Calu3 (cell line): ENCODE data around the gene SYNPO2. TPM values are rescaled to one million over a fixed set of nuclear protein-coding genes. Genes with fewer than 3 reads are reported as not detected.
A peak's percentile ranks its signal among the peaks of the same experiment; 100 is the strongest.
"Not testable (repeated sequence)": the region's sequence is repeated elsewhere in the genome, so short reads cannot be mapped to it uniquely, and the experiment has no call there.

Experiments
- BruUV-seq: library from RNA; stranded (reverse); fragments of 400-500 nt; replicated peaks from 2 replicates; lab custom pipeline; 2021; lab: Mats Ljungman, UMichigan
- CTCF ChIA-PET: fragments of 300-600 bp; sonication (Branson Sonifier 250); formaldehyde crosslinking; loops from one replicate; lab custom pipeline; 2022; ENCODE audit warnings: antibody characterized with exemption; lab: Charles Lee
- DNase-seq: peaks from one replicate; pipeline ENCODE4 v3.0.0; 2022
- H3K27ac Mint-ChIP-seq: one replicate; pipeline ENCODE4 v1.8.0; 2022; ENCODE audit warnings: mixed read lengths; ENCODE audit not compliant: unreplicated experiment
- H3K27me3 Mint-ChIP-seq: one replicate; pipeline ENCODE4 v1.8.0; 2022; ENCODE audit warnings: mixed read lengths; ENCODE audit not compliant: unreplicated experiment
- H3K36me3 Mint-ChIP-seq: one replicate; pipeline ENCODE4 v1.8.0; 2022; ENCODE audit warnings: mild to moderate bottlenecking, moderate library complexity, mixed read lengths; ENCODE audit not compliant: insufficient read depth, unreplicated experiment
- H3K4me1 Mint-ChIP-seq: one replicate; pipeline ENCODE4 v1.8.0; 2022; ENCODE audit warnings: mild to moderate bottlenecking, low read depth, mixed read lengths; ENCODE audit not compliant: unreplicated experiment
- H3K4me3 Mint-ChIP-seq: one replicate; pipeline ENCODE4 v1.8.0; 2022; ENCODE audit warnings: mild to moderate bottlenecking, low read depth, moderate library complexity, mixed read lengths; ENCODE audit not compliant: unreplicated experiment
- H3K9me3 Mint-ChIP-seq: one replicate; pipeline ENCODE4 v1.8.0; 2022; ENCODE audit warnings: low read depth, mixed read lengths; ENCODE audit not compliant: unreplicated experiment
- intact Hi-C: fragments of 100-400 bp; cut with micrococcal nuclease; formaldehyde crosslinking; loops from one replicate; pipeline ENCODE4 v1.10.0; 2022; ENCODE audit not compliant: unreplicated experiment
- total RNA-seq: library from RNA; stranded (reverse); gene quantifications from 2 replicates; pipeline ENCODE4 v1.2.3, GENCODE V29; 2022
- TF ChIP-seq, protein P1 (sequence below): fragments of 200-600 bp; IDR thresholded peaks from one replicate; pipeline ENCODE4 v1.8.0; 2022; ENCODE audit warnings: antibody characterized with exemption; ENCODE audit not compliant: unreplicated experiment

SYNPO2 gene
- total RNA-seq, 1 experiment from 2014 or later, result 0.17 TPM

DNA sequence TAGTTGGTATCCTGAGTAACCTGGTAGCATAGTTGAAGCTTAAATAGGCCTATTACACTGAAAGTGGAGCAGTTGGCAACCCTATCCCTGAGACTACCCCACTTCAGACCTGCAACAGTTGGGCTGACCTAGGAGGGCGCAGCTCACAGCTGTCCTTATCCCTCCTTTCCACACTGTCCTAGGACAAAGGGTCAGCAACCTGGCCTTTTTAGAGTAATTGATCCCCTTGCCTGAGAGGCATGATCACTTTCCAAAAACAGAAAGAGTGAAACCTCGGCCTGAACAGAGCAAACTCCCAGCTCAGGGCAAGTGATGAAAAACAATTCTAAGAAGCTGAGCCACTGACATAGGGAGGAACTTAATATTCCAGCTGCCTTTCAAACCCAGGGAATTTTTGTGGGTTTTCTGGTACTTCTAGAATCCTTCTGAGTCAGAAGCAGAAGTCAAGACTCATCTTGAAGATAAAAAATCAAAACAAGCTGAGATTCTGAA is 152.1 kb downstream of the SYNPO2 start:
- BruUV-seq, result no TSS peak

DNA sequence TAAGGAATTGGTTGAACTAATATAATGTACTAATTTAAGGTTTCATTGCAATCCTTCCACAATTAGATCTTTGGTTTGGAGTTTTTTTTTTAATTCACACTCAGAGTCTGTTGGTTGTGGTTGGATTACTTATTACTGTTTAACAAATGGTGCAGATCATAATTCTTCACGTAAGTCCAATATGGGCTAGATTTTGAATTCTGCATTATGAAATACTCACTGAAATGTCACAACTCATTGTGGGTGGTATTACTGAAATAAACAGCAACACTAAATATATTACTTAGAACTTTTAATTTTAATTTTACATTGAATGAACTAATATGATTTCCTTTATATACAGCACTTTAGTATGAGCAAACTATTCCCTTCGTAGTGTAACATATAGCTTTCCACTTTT is 152.7 kb downstream of the SYNPO2 start:
- Mint-ChIP-seq H3K9me3 (no peaks in the 10 kb centered on the region), H3K27ac (no peak overlapping the region), H3K27me3 (no peaks in the 10 kb centered on the region), H3K4me3 (no peak overlapping the region), H3K4me1 (peaks cover 7% of the 10 kb centered on the region), H3K36me3 (no peaks in the 10 kb centered on the region)
- no peak for DNase-seq
- CTCF ChIA-PET, result interaction anchor here (1.8 kb wide), 1 partner anchor 15 kb away, joined by 5 read pairs; no protein-coding TSS in a partner anchor
- TF ChIP-seq, protein P1, sequence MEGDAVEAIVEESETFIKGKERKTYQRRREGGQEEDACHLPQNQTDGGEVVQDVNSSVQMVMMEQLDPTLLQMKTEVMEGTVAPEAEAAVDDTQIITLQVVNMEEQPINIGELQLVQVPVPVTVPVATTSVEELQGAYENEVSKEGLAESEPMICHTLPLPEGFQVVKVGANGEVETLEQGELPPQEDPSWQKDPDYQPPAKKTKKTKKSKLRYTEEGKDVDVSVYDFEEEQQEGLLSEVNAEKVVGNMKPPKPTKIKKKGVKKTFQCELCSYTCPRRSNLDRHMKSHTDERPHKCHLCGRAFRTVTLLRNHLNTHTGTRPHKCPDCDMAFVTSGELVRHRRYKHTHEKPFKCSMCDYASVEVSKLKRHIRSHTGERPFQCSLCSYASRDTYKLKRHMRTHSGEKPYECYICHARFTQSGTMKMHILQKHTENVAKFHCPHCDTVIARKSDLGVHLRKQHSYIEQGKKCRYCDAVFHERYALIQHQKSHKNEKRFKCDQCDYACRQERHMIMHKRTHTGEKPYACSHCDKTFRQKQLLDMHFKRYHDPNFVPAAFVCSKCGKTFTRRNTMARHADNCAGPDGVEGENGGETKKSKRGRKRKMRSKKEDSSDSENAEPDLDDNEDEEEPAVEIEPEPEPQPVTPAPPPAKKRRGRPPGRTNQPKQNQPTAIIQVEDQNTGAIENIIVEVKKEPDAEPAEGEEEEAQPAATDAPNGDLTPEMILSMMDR, result no peak
- intact Hi-C loops, result loop anchor here (5.0 kb wide), 2 partner anchors 66 to 171 kb away; partner anchors contain the start of gene USP53
- no TSS peak for BruUV-seq

More for the DNA sequence above, 152.1 kb downstream of the SYNPO2 start:
- Mint-ChIP-seq H3K4me1 (peaks cover 7% of the 10 kb centered on the region), H3K9me3 (no peaks in the 10 kb centered on the region), H3K36me3 (no peaks in the 10 kb centered on the region), H3K27me3 (no peaks in the 10 kb centered on the region), H3K27ac (no peak overlapping the region), H3K4me3 (no peak overlapping the region)
- CTCF ChIA-PET, result interaction anchor here (1.8 kb wide), 1 partner anchor 15 kb away, joined by 5 read pairs; no protein-coding TSS in a partner anchor
- DNase-seq, result no peak
- intact Hi-C loops, result loop anchor here (5.0 kb wide), 2 partner anchors 67 to 172 kb away; partner anchors contain the start of gene USP53
- TF ChIP-seq, protein P1, result no peak

DNA sequence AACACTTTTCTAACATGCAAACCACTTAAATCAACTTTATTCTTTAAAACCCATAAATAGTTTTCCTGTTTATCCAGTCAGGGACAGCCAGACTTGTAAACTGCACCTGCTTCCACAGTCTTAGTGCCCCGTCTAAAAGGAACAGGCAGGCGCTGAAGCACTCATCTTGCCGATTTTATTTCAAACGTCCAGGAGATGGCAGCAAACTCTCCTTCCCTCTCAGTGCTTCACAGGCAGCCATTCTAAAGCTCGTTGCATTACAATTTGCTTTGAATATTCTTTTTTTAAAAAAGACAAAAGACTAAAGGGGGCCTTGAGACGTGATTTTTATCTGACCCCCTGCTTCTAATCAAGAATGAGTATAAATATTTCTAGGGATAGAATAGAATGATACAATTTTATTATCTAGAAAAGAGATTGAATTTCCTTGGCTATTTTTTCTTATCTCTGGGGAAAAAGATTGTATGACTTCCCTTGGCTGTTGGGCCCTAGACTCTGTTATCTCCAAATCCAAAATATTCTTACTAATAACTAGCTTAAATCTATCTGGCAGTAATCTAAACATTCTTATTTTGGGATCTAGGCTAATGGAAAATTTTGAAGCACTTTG is 153.4 kb downstream of the SYNPO2 start:
- CTCF ChIA-PET, result no interaction called here
- Mint-ChIP-seq H3K4me3 (no peak overlapping the region), H3K36me3 (no peaks in the 10 kb centered on the region), H3K27ac (no peak overlapping the region), H3K9me3 (no peaks in the 10 kb centered on the region), H3K4me1 (peaks cover 7% of the 10 kb centered on the region), H3K27me3 (no peaks in the 10 kb centered on the region)
- no TSS peak for BruUV-seq
- intact Hi-C loops, result loop anchor here (1.0 to 5.0 kb wide), 3 partner anchors 65 to 244 kb away; partner anchors contain the start of gene USP53
- TF ChIP-seq, protein P1, result peak; percentile 53
- DNase-seq, result peak; percentile 47

DNA sequence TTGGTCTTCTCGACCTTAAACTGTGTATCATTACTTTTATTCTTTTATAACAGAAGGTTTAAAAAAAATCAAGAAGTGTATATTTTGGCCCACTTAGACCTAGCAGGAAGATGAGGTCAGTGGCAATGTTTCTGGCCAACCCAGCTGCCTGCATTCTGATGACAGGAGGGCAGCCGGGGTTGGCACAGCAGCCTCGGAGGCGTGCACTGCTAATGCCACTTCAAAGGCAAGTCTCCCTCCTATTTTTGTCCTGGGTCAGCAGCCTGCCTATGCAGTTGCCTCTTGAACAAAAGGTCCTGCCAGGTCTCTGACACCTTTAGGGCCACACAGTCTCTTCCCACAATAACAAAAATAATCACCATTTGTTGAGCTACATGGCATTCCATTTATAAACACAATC is 157.6 kb downstream of the SYNPO2 start:
- no peak overlapping the region for H3K27ac Mint-ChIP-seq
- no peaks in the 10 kb centered on the region for H3K27me3 Mint-ChIP-seq
- H3K4me1 Mint-ChIP-seq, result peaks cover 16% of the 10 kb centered on the region
- no peak for DNase-seq
- TF ChIP-seq, protein P1, result no peak
- no peak overlapping the region for H3K4me3 Mint-ChIP-seq
- BruUV-seq, result no TSS peak
- no peaks in the 10 kb centered on the region for H3K9me3 Mint-ChIP-seq
- CTCF ChIA-PET, result no interaction called here
- intact Hi-C loops, result no loop called here
- no peaks in the 10 kb centered on the region for H3K36me3 Mint-ChIP-seq

DNA sequence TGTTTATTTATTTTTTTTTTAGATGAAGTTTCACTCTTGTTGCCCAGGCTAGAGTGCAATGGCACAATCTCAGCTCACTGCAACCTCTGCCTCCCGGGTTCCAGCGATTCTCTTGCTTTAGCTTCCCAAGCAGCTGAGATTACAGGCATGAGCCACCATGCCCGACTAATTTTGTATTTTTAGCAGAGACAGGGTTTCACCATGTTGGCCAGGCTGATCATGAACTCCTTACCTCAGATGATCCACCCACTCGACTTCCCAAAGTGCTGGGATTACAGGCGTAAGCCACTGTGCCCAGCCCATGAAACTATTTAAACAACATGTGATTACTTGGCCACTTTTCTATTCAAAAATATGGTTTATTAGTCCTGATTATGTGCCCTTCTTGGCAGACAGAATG is 158.4 kb downstream of the SYNPO2 start:
- H3K9me3 Mint-ChIP-seq, H3K27me3 Mint-ChIP-seq, BruUV-seq, H3K4me3 Mint-ChIP-seq, H3K27ac Mint-ChIP-seq, intact Hi-C loops, DNase-seq, H3K36me3 Mint-ChIP-seq: not testable (repeated sequence)
- H3K4me1 Mint-ChIP-seq, result peaks cover 16% of the 10 kb centered on the region
- CTCF ChIA-PET, result interaction anchor here (0.7 kb wide), 1 partner anchor 46 kb away, joined by 5 read pairs; no protein-coding TSS in a partner anchor
